Prostate gland (tissue), 2 donors: ENCODE data around the gene ROCK1.

ENCODE experiments used
- POLR2A ChIP-seq: fragments of 450-650 bp; IDR thresholded peaks from one replicate; pipeline ENCODE4 v1.6.1; 2016; ENCODE audit warnings: antibody characterized with exemption, mild to moderate bottlenecking
- POLR2AphosphoS5 ChIP-seq: sonication (generic); formaldehyde crosslinking; IDR thresholded peaks from one replicate; pipeline ENCODE4 v1.6.1; 2017; ENCODE audit warnings: antibody characterized with exemption
- TF ChIP-seq, protein P1 (sequence below), 4 experiments: fragments of 200-600 bp in 2 of 4; fragments of 450-650 bp in 2 of 4; sonication (generic) in 2 of 4; IDR thresholded peaks; 1 replicate in 3 of 4; 2 replicates in 1 of 4; pipeline ENCODE4 v1.5.1; 2016 to 2019; ENCODE audit warnings: antibody characterized with exemption in 4 of 4, mild to moderate bottlenecking in 2 of 4, moderate library complexity in 2 of 4

DNA sequence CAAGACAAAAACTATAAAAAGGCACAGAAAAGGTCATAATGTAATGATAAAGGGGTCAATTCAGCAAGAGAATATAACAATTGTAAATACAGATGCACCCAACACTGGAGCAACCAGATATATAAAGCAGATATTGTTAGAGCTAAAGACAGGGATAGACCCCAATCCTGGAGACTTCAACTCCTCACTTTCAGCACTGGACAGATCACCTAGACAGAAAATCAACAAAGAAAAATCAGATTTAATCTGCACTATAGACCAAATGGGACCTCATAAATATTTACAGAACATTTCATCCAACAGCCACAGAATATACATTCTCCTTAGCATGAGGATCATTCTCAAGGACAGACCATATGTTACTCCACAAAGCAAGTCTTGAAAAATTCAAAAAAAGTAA lies 114.2 kb downstream of the ROCK1 start:
- TF ChIP-seq, protein P1, sequence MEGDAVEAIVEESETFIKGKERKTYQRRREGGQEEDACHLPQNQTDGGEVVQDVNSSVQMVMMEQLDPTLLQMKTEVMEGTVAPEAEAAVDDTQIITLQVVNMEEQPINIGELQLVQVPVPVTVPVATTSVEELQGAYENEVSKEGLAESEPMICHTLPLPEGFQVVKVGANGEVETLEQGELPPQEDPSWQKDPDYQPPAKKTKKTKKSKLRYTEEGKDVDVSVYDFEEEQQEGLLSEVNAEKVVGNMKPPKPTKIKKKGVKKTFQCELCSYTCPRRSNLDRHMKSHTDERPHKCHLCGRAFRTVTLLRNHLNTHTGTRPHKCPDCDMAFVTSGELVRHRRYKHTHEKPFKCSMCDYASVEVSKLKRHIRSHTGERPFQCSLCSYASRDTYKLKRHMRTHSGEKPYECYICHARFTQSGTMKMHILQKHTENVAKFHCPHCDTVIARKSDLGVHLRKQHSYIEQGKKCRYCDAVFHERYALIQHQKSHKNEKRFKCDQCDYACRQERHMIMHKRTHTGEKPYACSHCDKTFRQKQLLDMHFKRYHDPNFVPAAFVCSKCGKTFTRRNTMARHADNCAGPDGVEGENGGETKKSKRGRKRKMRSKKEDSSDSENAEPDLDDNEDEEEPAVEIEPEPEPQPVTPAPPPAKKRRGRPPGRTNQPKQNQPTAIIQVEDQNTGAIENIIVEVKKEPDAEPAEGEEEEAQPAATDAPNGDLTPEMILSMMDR (IDR thresholded peaks at IDR 0.05): no peak
- TF ChIP-seq POLR2AphosphoS5 (no peak), POLR2A (no peak)
